SH-SY5Y (cell line): ENCODE measurements around the gene AMBRA1.

ENCODE experiments used
- GATA2 ChIP-seq: IDR thresholded peaks from 2 replicates; pipeline ENCODE4 v1.6.1; 2011; ENCODE audit warnings: mild to moderate bottlenecking, low read depth, low read length
- GATA3 ChIP-seq: IDR thresholded peaks from 2 replicates; pipeline ENCODE4 v1.6.1; 2011; ENCODE audit warnings: low read depth, mild to moderate bottlenecking, low read length, moderate library complexity

DNA sequence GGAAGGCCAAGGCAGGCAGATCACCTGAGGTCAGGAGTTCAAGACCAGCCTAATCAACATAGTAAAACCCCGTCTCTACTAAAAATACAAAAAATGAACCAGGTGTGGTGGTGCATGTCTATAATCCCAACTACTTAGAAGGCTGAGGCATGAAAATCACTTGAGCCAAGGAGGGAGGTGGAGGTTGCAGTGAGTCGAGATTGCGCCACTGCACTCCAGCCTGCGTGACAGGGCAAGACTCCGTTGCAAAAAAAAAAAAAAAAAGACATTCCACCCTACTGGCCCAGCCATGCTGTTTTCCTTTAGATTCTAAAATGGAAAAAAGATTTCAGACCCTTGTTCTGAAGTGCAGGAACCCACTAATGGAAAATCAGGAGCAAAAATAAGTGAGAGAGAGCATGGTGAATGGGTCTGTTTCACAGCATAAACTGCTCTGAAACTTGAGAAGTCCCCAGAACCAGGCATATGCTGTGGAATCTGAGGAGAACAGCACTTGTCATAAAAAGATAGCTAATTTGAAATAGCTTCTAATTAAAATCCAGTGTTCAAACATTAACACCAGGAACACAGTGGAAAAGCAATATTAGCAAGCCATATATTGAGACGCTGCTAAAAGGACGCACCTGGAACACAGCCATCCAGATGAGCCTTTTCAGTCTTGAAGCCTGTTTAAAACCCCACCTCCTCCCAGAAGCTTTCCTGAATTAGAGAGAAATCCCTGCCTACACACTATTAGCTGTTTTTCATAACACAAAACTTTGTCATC, 136.0 kb downstream of the AMBRA1 start:
- TF ChIP-seq GATA2 (no peak), GATA3 (no peak)
